IMR-90 (cell line): Measurements from ENCODE around the gene BRD3. TPM values are rescaled to one million over a fixed set of nuclear protein-coding genes. Genes with fewer than 3 reads are reported as not detected.

ENCODE experiments used
- ATAC-seq: fragments of 200-7000 bp; cut with Tn5 transposase; 2 replicates; pipeline ENCODE4 v1.9.1; 2020; ENCODE audit warnings: low read depth, mild to moderate bottlenecking, moderate library complexity
- BruUV-seq: library from RNA; stranded (reverse); fragments of 400-500 nt; replicated peaks from 2 replicates; lab custom pipeline; 2021; lab: Mats Ljungman, UMichigan
- CTCF ChIA-PET: fragments of 300-600 bp; formaldehyde crosslinking; extraction: SDS; loops from one replicate; lab custom pipeline; 2021; ENCODE audit warnings: antibody characterized with exemption; lab: Yijun Ruan, JAX
- POLR2A ChIA-PET: fragments of 300-600 bp; sonication (Branson Sonifier 250); formaldehyde crosslinking; loops from one replicate; lab custom pipeline; 2022; ENCODE audit warnings: antibody characterized with exemption; ENCODE audit not compliant: unreplicated experiment; lab: Charles Lee
- DNase-seq: peaks from one replicate; pipeline ENCODE4 v3.0.0; 2013
- H2AFZ ChIP-seq: replicated peaks from 2 replicates; pipeline ENCODE3; 2013; ENCODE audit warnings: low read length, mild to moderate bottlenecking; ENCODE audit not compliant: poor library complexity
- H2AK5ac ChIP-seq: 2 replicates; pipeline ENCODE4 v1.6.1; 2013; ENCODE audit warnings: low read depth, low read length, inconsistent platforms
- H2AK9ac ChIP-seq: replicated peaks from 2 replicates; pipeline ENCODE3; 2013; ENCODE audit warnings: mild to moderate bottlenecking, low read depth, low read length, moderate library complexity; ENCODE audit not compliant: poor library complexity
- H2BK120ac ChIP-seq: 2 replicates; pipeline ENCODE4 v1.6.1; 2013; ENCODE audit warnings: low read depth, low read length, inconsistent platforms
- H2BK15ac ChIP-seq: 3 replicates; pipeline ENCODE4 v1.6.1; 2013; ENCODE audit warnings: low read depth, low read length, inconsistent platforms
- H2BK20ac ChIP-seq: 2 replicates; pipeline ENCODE4 v1.6.1; 2013; ENCODE audit warnings: low read depth, mild to moderate bottlenecking, inconsistent platforms, low read length, moderate library complexity
- H2BK5ac ChIP-seq: 2 replicates; pipeline ENCODE4 v1.6.1; 2013; ENCODE audit warnings: mild to moderate bottlenecking, low read depth, low read length, inconsistent platforms; ENCODE audit not compliant: poor library complexity, severe bottlenecking
- H3K14ac ChIP-seq: replicated peaks from 2 replicates; pipeline ENCODE4 v1.6.1; 2013; ENCODE audit warnings: low read depth, low read length, inconsistent platforms
- H3K18ac ChIP-seq: 2 replicates; pipeline ENCODE4 v1.6.1; 2013; ENCODE audit warnings: low read depth, low read length, control low read depth
- H3K23ac ChIP-seq: 2 replicates; pipeline ENCODE4 v1.6.1; 2013; ENCODE audit warnings: low read depth, low read length, inconsistent platforms
- H3K27ac ChIP-seq: 2 replicates; pipeline ENCODE4 v1.5.1; 2013; ENCODE audit warnings: mild to moderate bottlenecking, control low read depth, low read length; ENCODE audit not compliant: insufficient read depth
- H3K27me3 ChIP-seq: 2 replicates; pipeline ENCODE4 v1.6.1; 2013; ENCODE audit warnings: low read length; ENCODE audit not compliant: control insufficient read depth, insufficient read depth
- H3K36me3 ChIP-seq: 2 replicates; pipeline ENCODE4 v1.6.1; 2013; ENCODE audit warnings: low read length, mixed read lengths; ENCODE audit not compliant: control insufficient read depth, insufficient read depth
- H3K4ac ChIP-seq: 2 replicates; pipeline ENCODE4 v1.6.1; 2013; ENCODE audit warnings: low read depth, low read length, inconsistent platforms
- H3K4me1 ChIP-seq: 2 replicates; pipeline ENCODE4 v1.6.1; 2013; ENCODE audit warnings: low read length, mixed read lengths; ENCODE audit not compliant: control insufficient read depth, insufficient read depth
- H3K4me2 ChIP-seq: 2 replicates; pipeline ENCODE4 v1.6.1; 2013; ENCODE audit warnings: low read depth, mild to moderate bottlenecking, control low read depth, low read length, moderate library complexity
- H3K4me3 ChIP-seq: 2 replicates; pipeline ENCODE4 v1.5.1; 2013; ENCODE audit warnings: low read depth, mild to moderate bottlenecking, control low read depth, low read length, moderate library complexity; ENCODE audit not compliant: insufficient read depth
- H3K56ac ChIP-seq: 2 replicates; pipeline ENCODE4 v1.6.1; 2013; ENCODE audit warnings: low read length, inconsistent platforms; ENCODE audit not compliant: insufficient read depth; ENCODE audit errors: extremely low read depth
- H3K79me1 ChIP-seq, 2 experiments: 2 replicates each; pipeline ENCODE4 v1.6.1; 2013; ENCODE audit warnings: low read length in 2 of 2, inconsistent platforms in 1 of 2, low read depth in 1 of 2
- H3K9ac ChIP-seq: 2 replicates; pipeline ENCODE4 v1.6.1; 2013; ENCODE audit warnings: low read depth, low read length, control low read depth
- H3K9me1 ChIP-seq: 2 replicates; pipeline ENCODE4 v1.6.1; 2013; ENCODE audit warnings: low read length, inconsistent platforms; ENCODE audit not compliant: insufficient read depth
- H3K9me3 ChIP-seq: 2 replicates; pipeline ENCODE4 v1.6.1; 2013; ENCODE audit warnings: low read length; ENCODE audit not compliant: control insufficient read depth, insufficient read depth
- H4K20me1 ChIP-seq: 2 replicates; pipeline ENCODE4 v1.6.1; 2013; ENCODE audit warnings: low read length, inconsistent platforms; ENCODE audit not compliant: insufficient read depth
- H4K5ac ChIP-seq: 2 replicates; pipeline ENCODE4 v1.6.1; 2013; ENCODE audit warnings: mild to moderate bottlenecking, low read depth, low read length, control low read depth
- H4K8ac ChIP-seq, 2 experiments: 2 replicates each; pipeline ENCODE4 v1.6.1; 2013; ENCODE audit warnings: low read depth in 2 of 2, low read length in 2 of 2, control low read depth in 1 of 2, inconsistent platforms in 1 of 2
- H4K91ac ChIP-seq: 2 replicates; pipeline ENCODE4 v1.6.1; 2013; ENCODE audit warnings: low read depth, low read length, inconsistent platforms; ENCODE audit not compliant: insufficient read depth
- CEBPB ChIP-seq: IDR thresholded peaks from 2 replicates; pipeline ENCODE4 v1.6.1; 2012; ENCODE audit warnings: low read depth, low read length, improper control_type of control experiment
- CHD1 ChIP-seq: IDR thresholded peaks from 2 replicates; pipeline ENCODE4 v1.6.1; 2012; ENCODE audit warnings: low read depth, low read length, improper control_type of control experiment
- MAZ ChIP-seq: IDR thresholded peaks from 2 replicates; pipeline ENCODE4 v1.6.1; 2012; ENCODE audit warnings: low read depth, mild to moderate bottlenecking, low read length, improper control_type of control experiment, moderate library complexity, borderline replicate concordance
- MXI1 ChIP-seq: IDR thresholded peaks from 2 replicates; pipeline ENCODE4 v1.6.1; 2012; ENCODE audit warnings: low read depth, mild to moderate bottlenecking, low read length, moderate library complexity, borderline replicate concordance
- RAD21 ChIP-seq: IDR thresholded peaks from 2 replicates; pipeline ENCODE4 v1.6.1; 2012; ENCODE audit warnings: low read length, improper control_type of control experiment
- RCOR1 ChIP-seq: IDR thresholded peaks from 2 replicates; pipeline ENCODE4 v1.6.1; 2012; ENCODE audit warnings: mild to moderate bottlenecking, low read length, improper control_type of control experiment; ENCODE audit not compliant: insufficient replicate concordance
- RFX5 ChIP-seq: IDR thresholded peaks from 2 replicates; pipeline ENCODE4 v1.8.0; 2012; ENCODE audit warnings: low read depth, mild to moderate bottlenecking, low read length, moderate library complexity
- WGBS, 2 experiments: methylation state at CpG; one replicate each; pipeline versions ENCODE4 v1.1.5 to v1.1.7; 2013; ENCODE audit warnings: missing lambda C conversion rate in 2 of 2; ENCODE audit not compliant: insufficient read length in 1 of 2; ENCODE audit errors: extremely low coverage in 2 of 2; 5-methylcytosine and 5-hydroxymethylcytosine counted together
- dilution Hi-C: fragments of 300-500 bp; cut with HindIII; formaldehyde crosslinking; loops from one replicate; pipeline ENCODE4 v1.14.3; 2018; ENCODE audit warnings: low sequenced_read_pairs; ENCODE audit not compliant: unreplicated experiment
- in situ Hi-C: fragments of 300-500 bp; cut with MboI; formaldehyde crosslinking; loops from 3 replicates; pipeline ENCODE4 v1.14.3; 2019; ENCODE audit warnings: low sequenced_read_pairs, inconsistent platforms, mixed read lengths
- intact Hi-C: fragments of 100-400 bp; cut with micrococcal nuclease; formaldehyde crosslinking; loops from 2 replicates; pipeline ENCODE4 v1.10.0; 2022
- polyA plus RNA-seq, 3 experiments: library from polyadenylated mRNA; depleted of rRNA; stranded (reverse); fragments of >200 nt; gene quantifications; 2 replicates each; pipeline ENCODE4 v1.2.3, GENCODE V29; 2012; ENCODE audit warnings: low replicate concordance in 1 of 3
- total RNA-seq: library from RNA; depleted of rRNA; stranded (reverse); fragments of >200 nt; gene quantifications from 2 replicates; pipeline ENCODE4 v1.2.3, GENCODE V29; 2012

The BRD3 gene
- total and polyA plus RNA-seq, 2 of the 4 experiments (the other 2 are of a cell fraction), result 2.2 to 7.1 TPM

DNA sequence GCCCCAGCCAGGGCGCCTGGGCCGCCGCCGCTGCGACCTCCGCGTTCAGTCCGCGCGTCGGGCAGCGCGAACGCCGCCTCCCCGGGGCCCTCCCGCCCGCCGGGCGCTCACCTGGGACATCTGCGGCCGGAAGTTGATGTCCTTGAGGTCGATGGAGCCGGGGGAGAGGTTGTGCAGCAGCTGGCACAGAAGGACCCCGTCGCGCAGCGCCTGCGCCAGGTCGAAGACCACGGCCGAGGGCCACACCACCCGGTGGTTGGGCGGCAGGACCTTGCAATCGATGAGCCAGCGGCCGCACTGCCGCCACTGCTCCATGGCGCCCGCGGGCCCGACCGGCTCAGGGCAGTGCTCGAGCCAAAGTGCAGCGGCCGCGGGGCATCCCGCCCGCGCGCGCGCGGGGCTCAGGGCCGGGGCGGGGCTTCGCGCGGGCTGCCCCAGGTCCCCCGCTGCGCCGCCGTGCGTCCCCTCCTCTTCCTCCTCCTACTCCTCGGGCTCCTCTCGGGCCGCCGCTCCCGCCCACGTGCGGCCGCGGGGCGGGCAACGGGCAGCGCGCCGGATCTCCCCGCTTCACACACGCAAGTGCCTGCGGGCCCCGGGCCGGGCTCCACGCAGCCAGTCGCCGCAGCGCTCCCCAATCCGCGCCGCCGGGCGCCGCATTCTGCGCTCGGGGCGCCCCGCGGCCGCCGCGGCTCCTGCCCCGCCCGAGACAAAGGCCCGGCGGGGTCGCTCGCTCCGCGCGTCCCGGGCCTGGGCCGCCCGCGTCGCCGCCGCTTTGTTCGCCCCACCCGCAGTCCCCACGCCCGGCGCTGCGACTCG, 75.7 kb downstream of the BRD3 start, which contains the start of gene VAV2 (continued):
- TF ChIP-seq CHD1 (no peak), RFX5 (no peak)

DNA sequence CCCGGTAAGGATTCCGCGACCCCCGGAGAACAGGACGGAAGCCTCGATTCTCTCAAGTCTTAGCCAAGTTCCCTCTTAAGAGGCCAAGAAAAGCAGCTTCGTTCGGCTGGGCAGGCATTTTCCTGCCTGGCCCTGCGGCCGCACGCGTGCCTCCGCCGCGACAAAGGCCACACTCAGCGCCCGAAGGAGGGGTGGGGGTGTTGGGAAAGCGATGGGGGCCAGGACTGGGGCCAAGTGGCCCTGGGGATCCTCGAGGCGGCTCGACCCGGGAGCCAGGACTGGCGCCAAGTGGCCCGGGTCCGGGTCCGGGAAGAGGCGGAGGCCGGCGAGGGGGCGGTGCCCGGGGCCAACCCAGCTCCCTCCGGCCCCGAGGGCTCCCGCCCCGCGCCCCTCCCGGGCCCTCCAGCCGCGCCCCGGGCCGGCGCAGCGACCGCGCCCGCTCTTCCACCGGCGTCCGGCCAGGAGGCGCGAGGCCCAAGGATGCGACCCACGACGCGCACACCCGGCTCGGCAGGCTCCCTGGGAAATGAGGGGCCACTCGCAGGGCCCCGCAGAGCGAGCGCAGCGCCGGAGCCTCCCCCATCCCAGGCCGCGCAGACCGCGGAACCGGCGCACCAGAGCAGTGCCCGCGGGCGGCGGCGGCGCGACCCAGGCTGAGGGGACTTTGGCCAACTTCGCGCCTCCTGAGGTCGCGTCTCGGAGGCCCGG, 76.5 kb downstream of the BRD3 start:
- peak overlapping the region; percentile 76 for H2BK5ac ChIP-seq
- H3K4me3 ChIP-seq, result peak overlapping the region; percentile 73
- DNase-seq (no peak), ATAC-seq (peak; percentile 3; the same call in 1 of the 2 replicates)
- peaks cover 52% of the 10 kb centered on the region for H4K20me1 ChIP-seq
- 1% methylated on average over 18 of the region's 82 CpGs; no CpG with 5 or more reads in 1 of the 2 experiments for WGBS, 2 experiments
- no peaks in the 10 kb centered on the region for H3K27me3 ChIP-seq
- peak overlapping the region; percentile 29 for H3K14ac ChIP-seq
- ChIA-PET CTCF (no interaction called here), POLR2A (no interaction called here)
- intact Hi-C loops (loop anchor here (5.0 kb wide), 1 partner anchor 584 kb away; no protein-coding TSS in a partner anchor), dilution Hi-C loops (no loop called here), in situ Hi-C loops (loop anchor here (5.0 to 10.0 kb wide), 2 partner anchors 204 to 457 kb away; partner anchors contain the start of gene ADAMTSL2)
- H3K79me1 ChIP-seq, result peaks cover 9 to 57% of the 10 kb centered on the region in 2 experiments
- peak overlapping the region; percentile 10 for H3K56ac ChIP-seq
- H3K9me1 ChIP-seq, result peaks cover 12% of the 10 kb centered on the region
- no peak overlapping the region for H2BK15ac ChIP-seq
- H2AFZ ChIP-seq, result peak overlapping the region; percentile 91
- H2AK9ac ChIP-seq, result peak overlapping the region; percentile 99
- peak overlapping the region; percentile 20; the same call in 1 of the 2 replicates for H2BK120ac ChIP-seq
- no peaks in the 10 kb centered on the region for H3K36me3 ChIP-seq
- H3K4ac ChIP-seq, result peak overlapping the region; percentile 59
- TF ChIP-seq CEBPB (no peak), RAD21 (no peak), MAZ (0 out of 2 replicates have a peak, but pooled peaks have one; percentile 28), RFX5 (no peak), CHD1 (no peak), MXI1 (no peak), RCOR1 (no peak)
- peak overlapping the region; percentile 63 for H3K9ac ChIP-seq
- peak overlapping the region; percentile 70 for H4K91ac ChIP-seq
- peak overlapping the region; percentile 80 for H2AK5ac ChIP-seq
- peak overlapping the region; percentile 75 for H3K27ac ChIP-seq
- H4K8ac ChIP-seq, result peak overlapping the region in 1 of 2 experiments; percentile 6; a peak in 1 of 4 replicates
- H3K18ac ChIP-seq, result no peak overlapping the region
- H3K9me3 ChIP-seq, result no peaks in the 10 kb centered on the region
- peak overlapping the region; percentile 75 for H3K4me2 ChIP-seq
- peaks cover 11% of the 10 kb centered on the region; the same call in 1 of the 2 replicates for H3K4me1 ChIP-seq
- peak overlapping the region; percentile 58 for H3K23ac ChIP-seq
- H4K5ac ChIP-seq, result no peak overlapping the region
- BruUV-seq, result no TSS peak
- H2BK20ac ChIP-seq, result 0 out of 2 replicates have a peak overlapping the region, but pooled peaks have one; percentile 14
